PC-9 (cell line): Measurements from ENCODE around the gene SETD6. TPM values are rescaled to one million over a fixed set of nuclear protein-coding genes. Genes with fewer than 3 reads are reported as not detected.

ENCODE experiments used
- BruUV-seq: library from RNA; stranded (reverse); fragments of 400-500 nt; replicated peaks from 2 replicates; lab custom pipeline; 2021; lab: Mats Ljungman, UMichigan
- CTCF ChIA-PET: fragments of 300-600 bp; sonication (Branson Sonifier 250); formaldehyde crosslinking; loops from one replicate; lab custom pipeline; 2022; ENCODE audit warnings: antibody characterized with exemption; lab: Charles Lee
- POLR2A ChIA-PET: fragments of 300-600 bp; sonication (Branson Sonifier 250); formaldehyde crosslinking; loops from one replicate; lab custom pipeline; 2022; ENCODE audit warnings: antibody characterized with exemption; ENCODE audit not compliant: unreplicated experiment; lab: Charles Lee
- DNase-seq, 2 experiments: peaks; one replicate each; pipeline versions ENCODE4 v3.0.0 to v3.0.0-alpha.2; 2015 to 2022; ENCODE audit warnings: mixed read lengths in 1 of 2
- H2AFZ ChIP-seq: fragments of 200-600 bp; sonication (generic); 2 replicates; pipeline ENCODE4 v1.8.1; 2017; ENCODE audit warnings: antibody characterized with exemption
- H3F3A ChIP-seq: fragments of 200-600 bp; sonication (generic); 2 replicates; pipeline ENCODE4 v1.8.1; 2017; ENCODE audit warnings: antibody characterized with exemption, mild to moderate bottlenecking, low read depth; ENCODE audit not compliant: insufficient read depth
- H3K27ac ChIP-seq: fragments of 200-600 bp; sonication (generic); 2 replicates; pipeline ENCODE4 v1.6.1; 2016; ENCODE audit warnings: mixed run types
- H3K27me3 ChIP-seq: fragments of 200-600 bp; sonication (generic); 2 replicates; pipeline ENCODE4 v1.6.1; 2016; ENCODE audit warnings: low read depth, mixed run types; ENCODE audit not compliant: insufficient read depth
- H3K36me3 ChIP-seq: fragments of 200-600 bp; sonication (generic); 2 replicates; pipeline ENCODE4 v1.6.1; 2016; ENCODE audit warnings: low read depth, mixed run types
- H3K4me1 ChIP-seq: fragments of 200-600 bp; sonication (generic); replicated peaks from 2 replicates; pipeline ENCODE4 v1.6.1; 2016; ENCODE audit warnings: mixed run types; ENCODE audit not compliant: insufficient read depth
- H3K4me2 ChIP-seq: fragments of 200-600 bp; sonication (generic); 2 replicates; pipeline ENCODE4 v1.6.1; 2017; ENCODE audit warnings: mixed run types
- H3K4me3 ChIP-seq: fragments of 200-600 bp; sonication (generic); 2 replicates; pipeline ENCODE4 v1.6.1; 2016; ENCODE audit warnings: mixed run types
- H3K79me2 ChIP-seq: fragments of 200-600 bp; sonication (generic); 2 replicates; pipeline ENCODE4 v1.6.1; 2017; ENCODE audit warnings: low read depth, mixed run types
- H3K9me2 ChIP-seq: fragments of 200-600 bp; sonication (generic); 2 replicates; pipeline ENCODE4 v1.8.1; 2017; ENCODE audit warnings: mild to moderate bottlenecking; ENCODE audit not compliant: insufficient read depth
- H3K9me3 ChIP-seq: fragments of 200-600 bp; sonication (generic); 2 replicates; pipeline ENCODE4 v1.8.1; 2016; ENCODE audit warnings: low read depth; ENCODE audit not compliant: insufficient read depth
- H4K20me1 ChIP-seq: fragments of 200-600 bp; sonication (generic); 2 replicates; pipeline ENCODE4 v1.8.1; 2017; ENCODE audit not compliant: insufficient read depth
- CTCF ChIP-seq: fragments of 200-600 bp; sonication (generic); conservative IDR thresholded peaks from 2 replicates; pipeline ENCODE4 v1.6.1; 2017; ENCODE audit warnings: mixed run types, antibody characterized with exemption, mild to moderate bottlenecking, moderate library complexity
- EZH2 ChIP-seq: fragments of 200-600 bp; sonication (generic); IDR thresholded peaks from 2 replicates; pipeline ENCODE4 v1.8.0; 2017; ENCODE audit warnings: antibody characterized with exemption, low read depth
- intact Hi-C: fragments of 100-400 bp; cut with micrococcal nuclease; formaldehyde crosslinking; loops from one replicate; pipeline ENCODE4 v1.10.0; 2022; ENCODE audit not compliant: unreplicated experiment
- total RNA-seq: library from RNA; stranded (reverse); gene quantifications from 2 replicates; pipeline ENCODE4 v1.2.3, GENCODE V29; 2021

Gene SETD6
- total RNA-seq, 1 experiment from 2014 or later, result 21.4 TPM

DNA sequence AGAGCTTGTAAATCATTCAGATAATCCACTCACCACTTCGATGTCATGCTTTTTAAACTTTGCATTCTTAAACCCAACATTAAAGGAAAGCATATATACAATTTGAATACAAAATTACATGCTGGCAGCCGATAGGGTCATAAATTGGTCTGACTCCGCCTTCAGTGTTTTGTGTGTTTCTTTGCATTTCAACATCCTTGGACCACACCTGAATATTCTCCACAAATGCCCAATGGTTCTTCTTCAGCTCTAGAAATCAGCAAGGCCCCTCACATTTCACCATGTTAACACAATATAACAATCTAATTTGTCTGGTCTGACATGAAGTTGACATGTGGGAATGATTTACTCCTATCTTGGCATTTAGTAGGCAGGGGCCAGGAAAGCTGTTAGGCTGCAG lies 17.1 kb downstream of the SETD6 start:
- no TSS peak for BruUV-seq
- intact Hi-C loops, result no loop called here

DNA sequence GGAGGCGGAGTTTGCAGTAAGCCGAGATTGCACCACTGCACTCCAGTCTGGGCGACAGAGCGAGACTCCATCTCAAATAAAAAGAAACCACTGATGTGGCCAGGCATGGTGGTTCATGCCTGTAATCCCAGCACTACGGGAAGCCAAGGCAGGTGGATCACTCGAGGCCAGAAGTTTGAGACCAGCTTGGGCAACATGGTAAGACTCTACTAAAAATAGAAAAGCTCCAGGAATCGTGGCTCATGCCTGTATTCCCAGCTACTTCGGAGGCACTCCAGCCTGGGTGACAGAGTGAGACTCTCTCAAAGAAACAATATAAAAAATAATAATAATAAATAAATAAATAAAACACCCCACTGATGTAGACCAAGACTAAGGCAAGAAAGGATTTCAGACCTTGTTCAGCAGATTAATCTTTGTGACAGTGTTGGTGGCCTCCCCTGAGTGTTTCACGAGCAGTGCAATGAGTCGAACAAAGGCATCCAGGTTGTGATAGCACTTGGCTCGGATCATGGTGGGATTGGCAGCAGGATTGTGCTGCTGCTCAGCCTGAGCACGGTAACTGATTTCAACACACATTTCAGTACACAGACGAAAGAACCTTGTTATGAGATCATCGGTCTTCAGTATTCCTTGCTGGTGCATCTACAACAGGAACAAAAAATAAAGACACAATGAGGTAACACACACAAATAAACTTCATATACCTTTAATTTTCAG lies 18.6 kb downstream of the SETD6 start:
- Histone ChIP-seq H3K27me3 (no peaks in the 10 kb centered on the region), H2AFZ (no peak overlapping the region), H3K4me3 (no peak overlapping the region), H3K9me2 (no peaks in the 10 kb centered on the region), H3K4me2 (no peak overlapping the region), H3K27ac (no peak overlapping the region), H3K36me3 (peaks cover 82% of the 10 kb centered on the region), H4K20me1 (peaks cover 21% of the 10 kb centered on the region), H3F3A (peaks cover 53% of the 10 kb centered on the region), H3K4me1 (no peaks in the 10 kb centered on the region), H3K9me3 (no peaks in the 10 kb centered on the region), H3K79me2 (no peaks in the 10 kb centered on the region)
- intact Hi-C loops, result no loop called here
- BruUV-seq, result no TSS peak
- TF ChIP-seq CTCF, result no peak
- TF ChIP-seq EZH2, result no peak
- CTCF ChIA-PET, result no interaction called here
- POLR2A ChIA-PET, result no interaction called here
- DNase-seq, result no peak

More for the DNA sequence above, 17.1 kb downstream of the SETD6 start:
- H2AFZ ChIP-seq, result no peak overlapping the region
- CTCF ChIA-PET, result no interaction called here
- DNase-seq, result no peak
- H3K4me1 ChIP-seq, result no peaks in the 10 kb centered on the region
- H3K9me2 ChIP-seq, result no peaks in the 10 kb centered on the region
- peaks cover 21% of the 10 kb centered on the region for H4K20me1 ChIP-seq
- no peaks in the 10 kb centered on the region for H3K27me3 ChIP-seq
- H3K4me2 ChIP-seq, result no peak overlapping the region
- peaks cover 44% of the 10 kb centered on the region for H3F3A ChIP-seq
- peaks cover 84% of the 10 kb centered on the region for H3K36me3 ChIP-seq
- no peak overlapping the region for H3K27ac ChIP-seq
- TF ChIP-seq CTCF (no peak), EZH2 (no peak)
- no peaks in the 10 kb centered on the region for H3K79me2 ChIP-seq
- no peaks in the 10 kb centered on the region for H3K9me3 ChIP-seq
- POLR2A ChIA-PET, result no interaction called here
- no peak overlapping the region for H3K4me3 ChIP-seq

DNA sequence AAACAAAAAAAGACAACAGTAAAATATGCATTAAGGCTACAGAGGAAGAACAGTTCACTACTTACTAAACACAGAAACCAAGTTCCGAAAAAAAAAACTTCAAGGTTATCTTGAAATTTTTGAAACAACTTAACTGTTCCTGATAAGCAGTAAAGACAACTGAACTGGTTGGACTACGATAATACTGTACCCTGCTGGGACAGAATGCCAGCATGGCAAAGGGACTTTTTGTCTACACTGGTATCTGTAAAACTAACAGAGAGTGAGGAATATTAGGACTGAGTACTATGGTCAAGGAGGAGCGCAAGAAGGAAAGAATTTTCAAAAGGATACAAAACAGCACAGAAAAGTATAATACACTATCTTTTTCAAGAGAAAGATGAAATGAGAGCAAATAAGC lies 19.8 kb downstream of the SETD6 start:
- Histone ChIP-seq H3K9me2 (no peaks in the 10 kb centered on the region), H3F3A (peaks cover 44% of the 10 kb centered on the region), H3K4me1 (no peaks in the 10 kb centered on the region), H3K9me3 (no peaks in the 10 kb centered on the region), H3K27me3 (no peaks in the 10 kb centered on the region), H3K4me3 (no peak overlapping the region), H3K27ac (no peak overlapping the region), H2AFZ (no peak overlapping the region), H3K4me2 (no peak overlapping the region), H3K36me3 (peaks cover 79% of the 10 kb centered on the region), H4K20me1 (peaks cover 21% of the 10 kb centered on the region), H3K79me2 (no peaks in the 10 kb centered on the region)
- no peak for DNase-seq
- POLR2A ChIA-PET, result no interaction called here
- no TSS peak for BruUV-seq
- TF ChIP-seq EZH2 (no peak), CTCF (no peak)
- intact Hi-C loops, result no loop called here
- CTCF ChIA-PET, result no interaction called here
